Measurements from ENCODE around the gene LAMB3.

- TF ChIP-seq SUZ12 (IDR thresholded peaks at IDR 0.05; ENCODE audit: extremely low read depth, insufficient read depth, insufficient read length) (no peak), ZNF274 (IDR thresholded peaks at IDR 0.05; ENCODE audit: low read depth, low read length) (no peak), YY1 (IDR thresholded peaks at IDR 0.05; ENCODE audit: insufficient read depth, insufficient read length) (no peak)
Measured at GRCh38 chr1:209607102-209607794, 45.0 kb downstream of the LAMB3 start.
